Amygdala (tissue), 56 donors: Measurements from ENCODE around the gene ST3GAL5.

Experiments used
- DNase-seq, 56 donors: peaks; one replicate each; lab custom pipeline; 2025; lab: John Stamatoyannopoulos, UW

ST3GAL5 gene

GRCh38 chr2:85812094-85812735, 76.6 kb downstream of the ST3GAL5 start:
- DNase-seq: no peak

GRCh38 chr2:85811180-85812093, 77.4 kb downstream of the ST3GAL5 start:
- no peak for DNase-seq

GRCh38 chr2:85810371-85811179, 78.2 kb downstream of the ST3GAL5 start:
- DNase-seq: no peak

- DNase-seq: no peak
Measured at GRCh38 chr2:85807756-85808155, 81.0 kb downstream of the ST3GAL5 start.

- no peak for DNase-seq
Measured at GRCh38 chr2:85806358-85807118, 82.3 kb downstream of the ST3GAL5 start.

GRCh38 chr2:85804583-85804982, 84.2 kb downstream of the ST3GAL5 start:
- no peak for DNase-seq

- DNase-seq: no peak
Measured at GRCh38 chr2:85803704-85804425, 84.9 kb downstream of the ST3GAL5 start.

GRCh38 chr2:85802354-85803103, 86.3 kb downstream of the ST3GAL5 start:
- DNase-seq: no peak

- no peak for DNase-seq
Measured at GRCh38 chr2:85801871-85802270, 86.9 kb downstream of the ST3GAL5 start.

GRCh38 chr2:85800586-85800985, 88.2 kb downstream of the ST3GAL5 start:
- DNase-seq: no peak

- peak in 1 of 56 donors; percentile 17 for DNase-seq
Measured at GRCh38 chr2:85799215-85799956, 89.4 kb downstream of the ST3GAL5 start.

- peak in 16 of 56 donors; percentile 12 to 76 (median 28) for DNase-seq
Measured at GRCh38 chr2:85797921-85798320, 90.9 kb downstream of the ST3GAL5 start.

- no peak for DNase-seq
Measured at GRCh38 chr2:85797263-85797660, 91.5 kb downstream of the ST3GAL5 start.

GRCh38 chr2:85796341-85797262, 92.2 kb downstream of the ST3GAL5 start:
- peak in 51 of 56 donors; percentile 28 to 87 (median 70) for DNase-seq

- no peak for DNase-seq
Measured at GRCh38 chr2:85796046-85796340, 92.8 kb downstream of the ST3GAL5 start.

- no peak for DNase-seq
Measured at GRCh38 chr2:85795331-85796045, 93.3 kb downstream of the ST3GAL5 start.
